Measurements from ENCODE around the gene MT1F.

DNA sequence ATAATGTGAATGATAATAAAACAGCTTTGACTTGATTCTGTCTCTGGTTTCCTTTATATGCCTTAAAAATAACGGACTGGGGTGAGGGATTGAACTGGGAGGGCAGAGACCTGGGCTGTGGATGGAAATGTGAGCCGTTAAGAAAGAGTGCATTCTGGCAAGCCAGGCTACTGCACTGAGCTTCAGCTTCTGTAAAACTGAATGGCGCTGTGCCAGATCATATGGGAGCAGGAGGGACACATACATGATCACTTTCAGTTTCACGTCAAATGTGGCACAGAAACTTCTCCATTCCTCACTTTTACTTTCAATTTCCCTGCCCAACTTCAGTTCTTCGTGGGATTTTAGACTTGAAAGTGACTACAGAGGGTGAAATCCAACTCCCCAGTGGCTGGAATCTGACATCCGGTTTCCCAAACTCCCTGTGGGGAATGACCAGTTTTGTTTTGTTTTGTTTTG, 48.3 kb upstream of the MT1F start:
- TF ChIP-seq YY1 (IDR thresholded peaks at IDR 0.05; ENCODE audit: insufficient read depth, insufficient read length), result no peak
- TF ChIP-seq SUZ12 (IDR thresholded peaks at IDR 0.05; ENCODE audit: extremely low read depth, insufficient read depth, insufficient read length), result no peak
- TF ChIP-seq ZNF274 (IDR thresholded peaks at IDR 0.05; ENCODE audit: low read depth, low read length), result no peak

Measured in NT2/D1 (cell line).